D721Med (cell line): ENCODE data around the gene MTUS2.

ENCODE experiments used
- DNase-seq: peaks from one replicate; pipeline ENCODE4 v3.0.0; 2011; ENCODE audit warnings: low spot score; ENCODE audit not compliant: insufficient read length
- FAIRE-seq: peaks from 2 replicates; lab custom pipeline; 2011; peaks lifted over from hg19 to GRCh38; lab: Jason Lieb, UNC
- TF ChIP-seq, protein P1 (sequence below): IDR thresholded peaks from 2 replicates; pipeline ENCODE4 v1.5.1; 2012; ENCODE audit warnings: mild to moderate bottlenecking, control low read depth; ENCODE audit not compliant: insufficient read depth; ENCODE audit errors: missing control alignments

MTUS2 gene

DNA sequence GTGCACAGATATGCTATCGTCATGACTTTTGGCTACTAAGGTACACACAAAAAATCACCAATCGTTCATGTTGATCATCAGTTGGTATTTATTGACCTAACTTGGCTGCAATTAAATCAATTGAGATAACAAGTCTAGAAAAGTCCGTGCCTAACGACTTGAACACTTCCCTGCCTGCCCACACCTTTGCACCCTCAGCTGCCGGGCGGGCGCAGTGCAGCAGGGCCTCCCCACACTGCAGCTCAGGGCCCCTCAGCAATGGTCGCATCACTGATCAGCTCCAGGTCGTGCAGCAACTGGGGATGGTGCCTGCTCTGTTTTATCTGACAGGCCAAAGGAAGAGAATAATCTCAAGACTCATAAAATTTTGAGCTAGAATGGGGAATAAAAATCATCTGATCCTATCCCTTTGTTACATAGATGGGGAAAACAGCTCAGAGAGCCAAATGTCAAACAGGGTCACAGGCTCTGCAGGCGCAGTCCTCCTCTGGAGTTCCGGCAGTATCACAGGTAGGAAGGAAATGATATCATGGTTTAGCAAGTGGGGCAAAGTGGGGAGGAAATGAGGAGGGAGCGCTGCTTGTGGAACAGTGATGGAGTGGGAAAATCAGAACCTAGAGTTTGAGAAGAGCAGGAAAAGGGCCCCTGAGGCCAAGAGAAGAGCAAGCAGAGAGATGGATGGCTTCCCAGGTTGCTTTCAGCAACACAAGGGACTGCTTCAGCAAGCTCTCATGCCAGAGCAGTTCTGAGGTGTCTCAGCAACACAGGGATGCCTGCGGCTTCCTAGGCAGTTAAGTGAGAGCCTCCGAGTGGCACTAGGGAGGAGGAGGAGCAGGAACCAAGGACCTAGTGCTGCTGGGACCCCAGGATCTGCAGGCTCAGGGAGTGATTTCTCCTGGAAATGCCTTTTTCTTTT lies 717.9 kb downstream of the MTUS2 start:
- TF ChIP-seq, protein P1, sequence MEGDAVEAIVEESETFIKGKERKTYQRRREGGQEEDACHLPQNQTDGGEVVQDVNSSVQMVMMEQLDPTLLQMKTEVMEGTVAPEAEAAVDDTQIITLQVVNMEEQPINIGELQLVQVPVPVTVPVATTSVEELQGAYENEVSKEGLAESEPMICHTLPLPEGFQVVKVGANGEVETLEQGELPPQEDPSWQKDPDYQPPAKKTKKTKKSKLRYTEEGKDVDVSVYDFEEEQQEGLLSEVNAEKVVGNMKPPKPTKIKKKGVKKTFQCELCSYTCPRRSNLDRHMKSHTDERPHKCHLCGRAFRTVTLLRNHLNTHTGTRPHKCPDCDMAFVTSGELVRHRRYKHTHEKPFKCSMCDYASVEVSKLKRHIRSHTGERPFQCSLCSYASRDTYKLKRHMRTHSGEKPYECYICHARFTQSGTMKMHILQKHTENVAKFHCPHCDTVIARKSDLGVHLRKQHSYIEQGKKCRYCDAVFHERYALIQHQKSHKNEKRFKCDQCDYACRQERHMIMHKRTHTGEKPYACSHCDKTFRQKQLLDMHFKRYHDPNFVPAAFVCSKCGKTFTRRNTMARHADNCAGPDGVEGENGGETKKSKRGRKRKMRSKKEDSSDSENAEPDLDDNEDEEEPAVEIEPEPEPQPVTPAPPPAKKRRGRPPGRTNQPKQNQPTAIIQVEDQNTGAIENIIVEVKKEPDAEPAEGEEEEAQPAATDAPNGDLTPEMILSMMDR = no peak
- DNase-seq (no peak), FAIRE-seq (no peak)

DNA sequence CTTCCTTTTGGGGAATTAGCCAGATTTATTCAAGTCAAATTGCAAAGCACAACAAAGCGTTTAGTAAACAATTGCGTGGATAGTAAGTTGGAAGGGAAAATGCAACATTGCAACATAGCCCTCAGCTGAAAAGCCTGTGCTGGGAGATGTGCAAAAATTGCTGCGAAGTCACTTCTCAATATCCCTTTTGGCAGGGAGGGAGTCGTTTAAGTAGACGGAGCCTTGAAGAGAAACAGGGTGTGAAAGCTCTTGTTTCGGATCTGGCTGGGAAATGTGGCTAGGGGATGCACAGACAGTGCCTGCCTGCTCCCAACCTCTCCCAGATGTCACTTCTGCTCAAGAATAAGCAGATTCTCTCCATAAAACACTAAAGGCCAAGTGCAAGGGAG lies 718.5 kb downstream of the MTUS2 start:
- DNase-seq (no peak), FAIRE-seq (no peak)
- TF ChIP-seq, protein P1 = no peak

DNA sequence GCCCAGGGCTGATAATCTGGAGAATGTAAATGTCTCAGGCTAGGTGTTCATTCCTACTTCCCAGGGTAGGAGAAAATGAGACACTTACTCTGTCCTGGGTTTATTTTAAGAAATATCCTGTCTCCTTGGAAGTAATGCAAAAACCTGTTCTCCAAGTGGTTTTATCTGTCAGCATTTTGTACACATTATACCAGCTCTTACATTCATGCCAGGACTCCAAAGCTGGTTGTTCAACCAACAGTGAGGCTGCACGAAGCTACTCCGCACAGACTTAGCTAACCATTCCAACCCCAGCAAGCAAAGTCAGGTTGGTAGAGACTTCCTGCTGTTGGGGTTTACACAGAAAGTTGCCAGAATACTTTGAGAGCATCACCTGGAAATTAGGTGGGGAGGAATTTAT lies 719.7 kb downstream of the MTUS2 start:
- FAIRE-seq (no peak), DNase-seq (no peak)
- TF ChIP-seq, protein P1 = no peak

DNA sequence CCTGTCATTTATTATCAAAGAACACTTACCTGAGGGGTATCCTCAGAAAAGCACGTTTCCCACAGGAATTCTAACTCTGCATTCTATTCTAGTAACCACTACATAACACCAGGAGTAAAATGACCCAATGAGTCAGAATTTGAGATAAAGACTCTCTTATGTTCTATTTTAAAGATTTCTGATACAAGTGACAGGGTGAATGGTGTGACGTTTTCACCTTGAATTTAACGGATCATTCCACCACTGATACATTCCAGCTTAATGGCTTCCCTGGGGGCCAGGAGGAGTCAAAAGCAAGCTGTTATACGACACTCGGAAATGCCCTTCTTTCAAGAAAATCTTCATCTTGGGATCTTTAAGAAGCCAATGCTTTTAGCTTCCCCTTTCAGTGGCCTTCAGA lies 720.2 kb downstream of the MTUS2 start:
- DNase-seq (no peak), FAIRE-seq (no peak)
- TF ChIP-seq, protein P1 = no peak

DNA sequence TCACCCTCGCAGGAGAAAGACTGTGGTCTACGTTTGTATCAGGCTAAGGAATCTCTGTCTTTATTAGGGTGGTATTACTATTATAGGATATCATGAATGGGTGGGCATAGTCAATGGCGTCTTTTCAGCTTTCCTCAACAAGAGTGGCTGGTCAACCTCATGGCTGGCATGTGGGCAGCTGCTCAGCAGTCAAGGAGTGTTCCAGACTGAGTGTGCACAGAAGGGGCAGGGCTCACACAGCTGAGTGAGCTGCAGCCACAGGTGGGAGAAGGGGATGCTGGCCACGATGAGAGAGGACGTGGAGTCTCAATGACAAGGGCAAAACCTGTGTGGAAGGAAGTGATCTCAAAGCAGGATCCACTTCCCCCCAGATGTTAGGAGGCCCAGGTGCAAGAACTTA lies 720.7 kb downstream of the MTUS2 start:
- TF ChIP-seq, protein P1 = no peak
- no peak for DNase-seq
- no peak for FAIRE-seq

DNA sequence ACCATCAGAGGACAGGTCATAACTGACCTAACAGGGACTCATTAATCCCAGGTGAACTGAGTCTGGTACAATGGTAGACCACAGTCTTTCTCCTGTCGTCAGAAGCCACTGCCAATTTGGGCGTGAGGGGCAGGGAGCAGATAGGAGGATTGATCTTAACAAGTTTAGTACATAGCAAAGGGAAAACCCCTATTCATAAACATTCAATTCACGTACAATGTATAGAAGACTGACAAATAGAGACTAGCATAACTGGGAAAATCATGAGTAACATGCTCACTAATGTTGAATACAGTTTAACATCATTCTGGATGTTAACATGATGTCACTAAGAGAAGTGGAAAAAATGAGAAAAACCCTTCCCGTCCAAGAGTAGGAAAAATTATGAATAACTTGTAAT lies 721.3 kb downstream of the MTUS2 start:
- TF ChIP-seq, protein P1 = no peak
- FAIRE-seq (no peak), DNase-seq (no peak)

DNA sequence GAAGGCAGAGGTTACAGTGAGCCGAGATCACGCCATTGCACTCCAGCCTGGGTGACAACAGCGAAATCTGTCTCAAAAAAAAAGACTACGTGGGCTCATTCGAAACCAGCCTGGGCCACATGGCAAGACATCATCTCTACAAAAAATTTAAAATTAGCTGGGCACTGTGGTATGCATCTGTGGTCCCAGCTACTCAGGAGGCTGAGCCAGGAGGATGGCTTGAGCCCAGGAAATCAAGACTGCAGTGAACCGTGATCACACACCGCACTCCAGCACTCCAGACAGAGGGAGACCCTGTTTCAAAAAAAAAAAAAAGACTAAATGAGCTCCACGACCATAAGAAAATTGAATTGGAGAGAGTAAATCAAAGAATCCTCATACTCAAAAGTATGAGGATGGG lies 722.2 kb downstream of the MTUS2 start:
- FAIRE-seq (no peak), DNase-seq (no peak)
- TF ChIP-seq, protein P1 = no peak
